Hematopoietic multipotent progenitor cell treated with erythropoietin and hydrocortisone succinate and interleukin-3 and kit ligand, for 6 days (in vitro differentiated cells): ENCODE data around the gene HOMER3.
"Not testable (repeated sequence)": the region's sequence is repeated elsewhere in the genome, so short reads cannot be mapped to it uniquely, and the experiment has no call there.

Source experiments
- DNase-seq: peaks from one replicate; pipeline ENCODE4 v3.0.0-alpha.2; 2015

Gene HOMER3

GRCh38 chr19:18952364-18953003 lies 11.5 kb upstream of the HOMER3 start:
- DNase-seq: not testable (repeated sequence)

DNA sequence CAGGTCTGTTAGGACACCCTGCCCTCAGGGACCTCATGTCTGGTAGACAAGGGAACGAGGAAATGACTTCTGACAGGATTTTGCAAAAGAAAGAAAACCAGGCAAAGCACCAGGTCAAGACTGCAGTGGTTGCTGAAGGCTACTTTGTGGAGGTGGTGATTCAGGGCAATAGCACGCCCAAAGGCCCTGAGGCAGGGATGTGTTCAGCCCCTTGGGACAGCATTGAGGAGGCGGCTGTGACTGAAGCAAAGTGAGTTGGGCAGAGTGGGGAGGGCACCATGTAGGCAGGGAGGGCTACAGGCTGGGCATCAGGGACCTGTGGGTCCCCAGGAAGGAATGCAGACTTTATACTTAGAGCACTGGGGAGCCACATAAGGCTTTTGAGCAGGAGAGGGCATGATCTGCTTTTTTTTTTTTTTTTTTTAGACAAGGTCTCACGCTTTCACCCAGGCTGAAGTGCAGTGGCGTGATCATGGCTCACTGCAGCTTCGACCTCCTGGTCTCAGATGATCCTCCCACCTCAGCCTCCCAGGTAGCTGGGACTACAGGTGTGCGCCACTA lies 10.8 kb upstream of the HOMER3 start:
- no peak for DNase-seq

DNA sequence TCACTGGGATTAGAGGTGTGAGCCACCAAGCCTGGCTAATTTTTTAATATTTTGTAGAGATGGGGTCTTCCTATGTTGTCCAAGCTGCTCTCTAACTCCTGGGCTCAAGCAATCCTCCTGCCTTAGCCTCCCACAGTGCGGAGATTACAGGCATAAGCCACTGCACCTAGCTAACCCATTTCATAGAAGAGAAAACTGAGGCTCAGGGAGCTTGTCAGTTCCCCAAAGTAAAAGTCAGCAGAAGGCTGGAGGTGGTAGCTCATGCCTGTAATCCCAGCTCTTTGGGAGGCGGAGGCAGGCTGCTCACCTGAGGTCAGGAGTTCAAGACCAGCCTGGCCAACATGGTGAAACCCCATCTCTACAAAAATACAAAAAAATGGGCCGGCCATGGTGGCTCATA lies 8.8 kb upstream of the HOMER3 start:
- no peak for DNase-seq

GRCh38 chr19:18948976-18949356 lies 7.9 kb upstream of the HOMER3 start:
- no peak for DNase-seq

GRCh38 chr19:18948075-18948975 lies 7.3 kb upstream of the HOMER3 start:
- DNase-seq: no peak

GRCh38 chr19:18946918-18947317 lies 5.9 kb upstream of the HOMER3 start:
- no peak for DNase-seq

- DNase-seq: no peak
Observed at GRCh38 chr19:18946335-18946734, 5.3 kb upstream of the HOMER3 start.

DNA sequence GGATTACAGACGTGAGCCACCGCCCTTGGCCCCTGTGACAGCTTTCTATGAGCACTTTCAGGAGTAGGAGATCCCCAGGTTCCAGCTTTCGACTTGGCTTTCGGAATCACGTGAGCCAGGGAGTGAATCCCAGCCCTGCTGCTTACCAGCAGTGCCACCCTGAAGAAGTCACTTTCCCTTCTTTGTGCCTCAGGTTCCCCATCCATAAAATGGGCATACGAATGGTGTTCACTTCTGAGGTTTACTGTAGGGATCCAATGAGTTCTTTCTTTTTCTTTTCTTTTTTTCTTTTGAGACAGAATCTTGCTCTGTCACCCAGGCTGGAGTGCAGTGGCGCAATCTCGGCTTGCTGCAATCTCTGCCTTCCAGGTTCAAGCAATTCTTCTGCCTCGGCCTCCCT lies 4.3 kb upstream of the HOMER3 start:
- no peak for DNase-seq

DNA sequence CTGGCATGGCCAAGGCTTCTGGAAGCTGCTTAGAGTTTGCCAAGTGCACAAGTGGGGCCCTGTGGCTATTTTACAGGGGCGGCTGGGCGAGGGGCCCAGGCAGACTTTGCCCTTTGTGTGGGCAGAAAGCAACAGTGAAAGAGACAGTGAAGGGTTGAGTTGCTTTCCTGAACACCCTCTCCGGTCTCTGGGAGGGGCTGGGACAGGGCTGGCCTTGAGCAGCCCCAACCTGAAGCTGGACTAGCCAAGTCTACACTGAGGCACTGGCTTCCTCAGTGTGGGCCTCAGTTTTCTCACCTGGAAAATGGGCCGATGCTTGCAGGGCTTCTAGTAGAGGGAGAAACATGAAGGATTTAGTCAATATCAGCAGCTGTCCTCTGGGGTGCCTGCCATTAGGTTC lies 2.4 kb upstream of the HOMER3 start:
- DNase-seq: no peak

DNA sequence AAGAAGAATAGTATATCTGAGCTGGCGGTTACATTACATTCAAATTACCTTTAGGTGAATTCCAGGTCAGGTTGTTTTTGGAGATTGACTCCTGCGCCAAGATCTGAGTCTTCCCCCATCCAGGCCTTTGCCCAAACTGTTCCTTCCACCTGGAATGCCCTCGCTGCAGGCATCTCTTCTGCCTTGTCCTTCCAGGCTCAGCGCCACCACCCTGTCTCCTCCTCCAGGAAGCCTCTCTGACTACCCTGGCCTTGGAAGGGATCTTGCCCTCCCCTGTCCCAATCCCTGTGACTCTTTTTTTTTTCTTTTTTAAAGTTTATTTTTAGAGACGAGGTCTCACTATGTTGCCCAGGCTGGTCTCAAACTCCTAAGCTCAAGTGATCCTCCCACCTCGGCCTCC lies 1.7 kb upstream of the HOMER3 start:
- no peak for DNase-seq

DNA sequence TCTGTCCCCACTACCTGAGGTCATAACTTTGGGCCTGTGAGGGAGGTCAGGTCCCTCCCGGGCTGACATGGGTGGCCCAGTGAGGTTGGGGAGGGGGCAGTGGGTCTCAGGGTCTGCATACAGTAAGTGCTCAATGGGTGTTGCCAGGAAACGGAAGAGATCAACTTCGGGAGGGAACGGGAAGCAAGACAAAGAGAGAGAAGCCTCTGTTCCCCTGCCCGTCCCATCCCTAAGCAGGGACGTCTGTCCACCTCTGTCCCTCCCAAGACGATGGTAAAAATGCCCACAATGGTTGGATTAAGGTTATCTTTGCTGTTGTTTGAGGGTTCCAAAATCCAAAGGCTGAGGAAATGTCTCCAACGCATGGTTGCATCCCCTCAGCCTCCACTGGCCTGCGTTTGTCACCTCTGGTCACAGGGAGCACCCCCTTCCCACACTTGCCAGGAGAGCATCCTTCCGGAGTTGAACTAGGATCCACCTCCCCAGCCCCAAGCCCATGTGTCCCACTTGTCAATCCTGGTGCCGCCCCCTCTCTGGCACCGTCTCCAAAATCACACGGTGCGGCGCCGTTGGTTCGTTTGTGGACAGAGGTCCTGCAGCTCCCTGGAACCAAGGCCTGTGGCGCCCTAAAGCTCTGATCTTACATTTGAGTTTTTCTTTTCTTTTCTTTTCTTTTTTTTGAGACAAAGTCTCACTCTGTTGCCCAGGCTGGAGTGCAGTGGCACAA lies 774 bp upstream of the HOMER3 start:
- DNase-seq: no peak

DNA sequence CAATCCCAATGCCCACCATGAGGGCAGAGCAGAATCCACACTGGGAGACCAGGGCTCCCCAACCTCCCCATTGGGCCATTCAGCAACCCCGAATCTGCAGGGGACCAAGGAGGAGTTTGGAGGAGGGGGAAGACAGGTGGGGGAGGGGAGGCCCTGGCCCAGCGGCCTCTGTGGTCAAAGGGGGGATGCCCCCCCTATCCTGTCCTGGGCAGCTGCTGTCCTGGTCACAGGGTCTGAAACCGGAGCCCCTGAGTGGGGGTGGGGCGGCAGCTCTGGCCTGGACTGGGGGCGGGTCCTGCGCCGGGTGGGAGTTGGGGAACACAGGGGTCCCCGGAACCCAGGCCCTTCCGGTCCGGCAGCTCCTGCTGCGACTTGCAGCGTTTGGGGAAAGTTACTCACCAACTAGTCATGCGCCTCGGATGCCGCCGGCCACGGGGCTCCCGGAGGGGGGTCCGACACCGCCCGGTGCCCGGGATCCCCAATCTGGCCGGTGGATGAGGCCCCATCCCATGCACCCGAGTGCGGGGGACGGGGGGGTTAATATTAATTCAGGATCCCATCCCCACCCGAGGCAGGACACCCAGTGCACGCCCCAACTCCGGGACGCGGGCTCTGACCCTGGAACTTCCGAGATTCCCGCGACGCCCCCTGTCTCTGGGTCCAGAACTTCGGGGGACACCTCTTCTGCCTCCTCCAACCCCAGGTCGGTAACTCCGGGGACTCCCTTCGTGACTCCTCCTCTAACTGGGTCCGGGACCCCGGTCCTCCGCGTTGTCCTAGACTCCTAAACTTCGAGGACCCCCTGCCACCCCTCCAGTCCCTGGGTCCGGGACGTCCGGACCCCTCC lies 872 bp downstream of the HOMER3 start:
- DNase-seq: no peak

GRCh38 chr19:18939163-18939562 lies 1.9 kb downstream of the HOMER3 start:
- DNase-seq: no peak

GRCh38 chr19:18933297-18933696 lies 7.7 kb downstream of the HOMER3 start:
- no peak for DNase-seq

DNA sequence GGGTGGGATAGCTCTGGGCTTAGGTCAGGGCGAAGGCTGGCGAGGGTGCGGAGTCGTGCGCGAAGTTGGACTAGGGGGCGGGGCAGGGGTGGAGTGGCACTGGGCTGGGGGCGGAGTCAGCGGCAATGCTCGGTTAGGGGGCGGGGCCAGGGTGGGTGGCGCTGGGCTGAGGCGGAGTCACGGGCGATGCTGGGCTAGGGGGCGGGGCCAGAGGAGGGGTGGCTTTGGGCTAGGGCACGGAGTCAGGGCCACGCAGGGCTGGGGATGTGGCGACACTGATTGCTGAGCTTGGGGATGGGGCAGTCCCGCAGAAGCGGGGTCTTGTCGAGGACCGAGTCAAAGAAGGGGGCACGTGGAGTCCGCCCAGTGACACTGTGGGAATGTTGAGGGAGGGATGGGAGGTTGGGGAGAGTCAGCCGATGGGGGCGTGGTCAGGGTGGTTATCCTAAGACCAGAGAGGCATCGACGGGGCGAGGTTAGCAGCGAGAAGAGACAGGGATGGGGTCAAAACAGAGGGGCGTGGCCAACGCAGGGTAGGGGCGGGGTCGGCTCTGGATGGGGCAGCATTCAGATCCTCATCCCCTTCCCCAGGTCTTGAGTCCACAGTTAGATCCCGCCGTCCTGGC lies 8.7 kb downstream of the HOMER3 start:
- DNase-seq: peak; percentile 96

GRCh38 chr19:18931316-18932162 lies 9.5 kb downstream of the HOMER3 start:
- DNase-seq: no peak

GRCh38 chr19:18929311-18929710 lies 11.7 kb downstream of the HOMER3 start:
- no peak for DNase-seq

- no peak for DNase-seq
Observed at GRCh38 chr19:18928018-18928805, 12.8 kb downstream of the HOMER3 start.

- no peak for DNase-seq
Observed at GRCh38 chr19:18924684-18925213, 16.3 kb downstream of the HOMER3 start.
